Thymus (tissue), 14 donors: ENCODE data around the gene RTCB. TPM values are rescaled to one million over a fixed set of nuclear protein-coding genes. Genes with fewer than 3 reads are reported as not detected.

Experiments used
- DNase-seq, 9 donors: peaks; one replicate each; pipeline ENCODE4 v3.0.0-alpha.2; 2013; ENCODE audit warnings: low spot score in 9 of 9, low read depth in 6 of 9, missing footprints in 1 of 9
- H3K27ac ChIP-seq, 2 donors: one replicate each; pipeline ENCODE4 v1.5.1; 2013; ENCODE audit warnings: control low read depth in 1 of 2, low read depth in 1 of 2, low read length in 1 of 2, mild to moderate bottlenecking in 1 of 2, moderate library complexity in 1 of 2
- H3K27me3 ChIP-seq, 2 donors: one replicate each; pipeline ENCODE4 v1.5.1; 2013; ENCODE audit warnings: low read length in 1 of 2; ENCODE audit not compliant: control insufficient read depth in 2 of 2, insufficient read depth in 1 of 2
- H3K36me3 ChIP-seq, 2 donors: one replicate each; pipeline ENCODE4 v1.5.1; 2013; ENCODE audit warnings: low read length in 1 of 2, mild to moderate bottlenecking in 1 of 2, moderate library complexity in 1 of 2; ENCODE audit not compliant: control insufficient read depth in 2 of 2, insufficient read depth in 2 of 2
- H3K4me1 ChIP-seq, 2 donors: one replicate each; pipeline ENCODE4 v1.5.1; 2013; ENCODE audit warnings: low read length in 2 of 2; ENCODE audit not compliant: control insufficient read depth in 2 of 2, insufficient read depth in 2 of 2
- H3K4me3 ChIP-seq, 2 donors: one replicate each; pipeline ENCODE4 v1.5.1; 2013; ENCODE audit warnings: low read length in 2 of 2, control low read depth in 1 of 2, mild to moderate bottlenecking in 1 of 2
- H3K9me3 ChIP-seq, 2 donors: one replicate each; pipeline ENCODE4 v1.5.1; 2013; ENCODE audit warnings: low read length in 1 of 2, mild to moderate bottlenecking in 1 of 2; ENCODE audit not compliant: control insufficient read depth in 2 of 2, insufficient read depth in 1 of 2
- WGBS: extraction: QIAGEN DNeasy Blood & Tissue Kit; methylation state at CpG from one replicate; pipeline ENCODE4 v1.1.7; 2013; 5-methylcytosine and 5-hydroxymethylcytosine counted together
- long read RNA-seq, 10 donors: transcript quantifications; one replicate each; lab custom pipeline, GENCODE V29; 2026
- polyA plus RNA-seq: library from polyadenylated mRNA; stranded (reverse); fragments of 200-250 nt; gene quantifications from one replicate; pipeline ENCODE4 v1.2.3, GENCODE V29; 2013
- total RNA-seq: library from RNA; stranded (reverse); fragments of 120-200 nt; gene quantifications from one replicate; pipeline ENCODE4 v1.2.4, GENCODE V29; 2013
- donor health status: healthy.

Gene RTCB
- total RNA-seq (114 TPM), polyA plus RNA-seq (39.9 TPM)
- long read RNA-seq, donor 1, transcript RTCB-201 (12 exons, 2,027 nt): major isoform, 12 of 12 reads
- long read RNA-seq, donor 1, partial matches to known transcripts: 0 of 12 reads
- long read RNA-seq, donor 1, other reads (novel, unspliced or antisense): 0 of 12 reads
- long read RNA-seq, donor 2, transcript RTCB-205 (5 exons, 767 nt): minor isoform, 11 of 116 reads
- long read RNA-seq, donor 2, transcript RTCB-201 (12 exons, 2,027 nt): major isoform, 80 of 116 reads
- long read RNA-seq, donor 2, partial matches to known transcripts: 25 of 116 reads
- long read RNA-seq, donor 2, other reads (novel, unspliced or antisense): 0 of 116 reads
- long read RNA-seq, donor 3, transcript RTCB-205 (5 exons, 767 nt): minor isoform, 8 of 86 reads
- long read RNA-seq, donor 3, transcript RTCB-201 (12 exons, 2,027 nt): major isoform, 61 of 86 reads
- long read RNA-seq, donor 3, partial matches to known transcripts: 17 of 86 reads
- long read RNA-seq, donor 3, other reads (novel, unspliced or antisense): 0 of 86 reads
- long read RNA-seq, donor 4, transcript RTCB-201 (12 exons, 2,027 nt): major isoform, 19 of 29 reads
- long read RNA-seq, donor 4, partial matches to known transcripts: 7 of 29 reads
- long read RNA-seq, donor 4, other reads (novel, unspliced or antisense): 0 of 29 reads
- long read RNA-seq, donor 5, transcript RTCB-205 (5 exons, 767 nt): minor isoform, 5 of 79 reads
- long read RNA-seq, donor 5, transcript RTCB-201 (12 exons, 2,027 nt): major isoform, 59 of 79 reads
- long read RNA-seq, donor 5, partial matches to known transcripts: 13 of 79 reads
- long read RNA-seq, donor 5, other reads (novel, unspliced or antisense): 0 of 79 reads
- long read RNA-seq, donor 6, transcript RTCB-205 (5 exons, 767 nt): minor isoform, 6 of 65 reads
- long read RNA-seq, donor 6, transcript RTCB-201 (12 exons, 2,027 nt): major isoform, 53 of 65 reads
- long read RNA-seq, donor 6, partial matches to known transcripts: 5 of 65 reads
- long read RNA-seq, donor 6, other reads (novel, unspliced or antisense): 0 of 65 reads
- long read RNA-seq, donor 7, transcript RTCB-201 (12 exons, 2,027 nt): major isoform, 30 of 34 reads
- long read RNA-seq, donor 7, partial matches to known transcripts: 0 of 34 reads
- long read RNA-seq, donor 7, other reads (novel, unspliced or antisense): 0 of 34 reads
- long read RNA-seq, donor 8, transcript RTCB-201 (12 exons, 2,027 nt): major isoform, 9 of 10 reads
- long read RNA-seq, donor 8, partial matches to known transcripts: 0 of 10 reads
- long read RNA-seq, donor 8, other reads (novel, unspliced or antisense): 0 of 10 reads
- long read RNA-seq, donor 9, transcript RTCB-201 (12 exons, 2,027 nt): major isoform, 19 of 19 reads
- long read RNA-seq, donor 9, partial matches to known transcripts: 0 of 19 reads
- long read RNA-seq, donor 9, other reads (novel, unspliced or antisense): 0 of 19 reads
- long read RNA-seq, donor 10, transcript RTCB-201 (12 exons, 2,027 nt): major isoform, 25 of 29 reads
- long read RNA-seq, donor 10, partial matches to known transcripts: 0 of 29 reads
- long read RNA-seq, donor 10, other reads (novel, unspliced or antisense): 0 of 29 reads

DNA sequence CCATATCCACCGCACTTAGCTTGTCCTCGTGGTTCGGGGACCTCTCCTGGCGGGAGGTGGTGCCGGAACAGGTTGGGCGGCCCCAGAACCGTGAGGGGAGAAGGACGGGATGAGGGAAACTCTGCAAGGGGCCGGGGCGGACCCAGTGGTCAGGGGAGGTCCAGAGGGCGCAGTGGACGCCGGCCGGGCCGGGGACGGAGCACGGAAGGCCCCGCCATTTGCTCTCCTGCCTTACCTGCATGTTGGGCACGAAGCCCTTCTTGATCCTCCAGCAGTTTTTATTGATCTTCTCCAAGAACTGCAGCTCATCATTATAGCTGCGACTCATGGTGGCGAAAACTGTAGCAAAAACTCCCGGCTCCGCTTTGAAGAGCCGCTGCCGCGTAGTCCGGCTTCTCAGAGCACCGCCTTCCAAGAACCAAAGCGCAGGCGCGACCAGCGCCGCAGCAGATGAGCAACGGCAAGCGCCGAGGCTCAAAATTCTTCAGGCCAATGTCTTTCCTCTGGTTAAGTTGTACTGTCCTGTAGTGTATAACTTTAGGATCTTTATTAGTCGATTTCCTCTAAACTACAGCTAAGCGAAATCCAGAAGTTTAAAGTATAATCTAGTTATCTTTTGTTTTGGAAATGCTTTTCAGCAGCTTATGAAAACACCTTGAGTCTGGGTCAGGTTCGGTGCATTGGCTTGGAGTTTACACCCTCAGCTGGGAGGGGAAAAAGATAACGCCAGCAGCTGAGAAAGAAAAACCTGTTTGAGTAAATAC is at the start of gene RTCB:
TSS of gene RTCB (minus strand) at position 419 of the 764 bp plus-strand sequence. CDS start at position 328, 91 bp downstream.
- no peaks in the 10 kb centered on the region for H3K27me3 ChIP-seq
- WGBS: 4% methylated on average over 40 of the region's 40 CpGs
- peak; percentile 86 to 98 (median 94) for DNase-seq
- peak within 1 kb of the TSS; percentile 12 to 55 for H3K27ac ChIP-seq
- H3K36me3 ChIP-seq: peaks cover 0 to 14% of the 10 kb centered on the region in 2 donors
- peaks cover 11 to 13% of the 10 kb centered on the region in 2 donors for H3K4me1 ChIP-seq
- H3K9me3 ChIP-seq: no peaks in the 10 kb centered on the region
- H3K4me3 ChIP-seq: peak within 1 kb of the TSS; percentile 93 to 96

GRCh38 chr22:32457031-32457430 is 45.0 kb upstream of the RTCB start:
- WGBS: 96% methylated on average over 4 of the region's 4 CpGs
- Histone ChIP-seq H3K4me1 (no peaks in the 10 kb centered on the region), H3K4me3 (no peak overlapping the region), H3K36me3 (no peaks in the 10 kb centered on the region), H3K9me3 (no peaks in the 10 kb centered on the region), H3K27me3 (peaks cover 0 to 3% of the 10 kb centered on the region in 2 donors), H3K27ac (no peak overlapping the region)
- no peak for DNase-seq

DNA sequence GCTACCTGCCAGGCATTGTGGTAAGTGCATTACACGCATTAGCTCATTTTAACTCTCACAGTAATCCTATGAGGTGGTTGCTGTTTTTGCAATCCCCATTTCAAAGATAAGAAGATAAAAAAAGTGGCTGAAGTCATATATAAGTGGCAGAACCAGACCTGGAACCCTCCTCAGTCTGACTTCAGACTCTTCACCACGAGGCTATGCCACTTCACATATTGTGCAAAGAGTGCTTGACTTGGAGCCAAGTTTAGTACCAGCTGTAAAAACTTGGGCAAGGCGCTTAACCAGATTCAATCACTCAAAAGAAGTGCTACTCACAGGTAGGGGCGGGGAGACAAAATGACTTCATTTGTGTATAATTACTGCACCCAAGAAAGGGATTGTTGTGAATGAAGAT is 36.9 kb upstream of the RTCB start:
- H3K4me1 ChIP-seq: no peaks in the 10 kb centered on the region
- H3K9me3 ChIP-seq: no peaks in the 10 kb centered on the region
- no peaks in the 10 kb centered on the region for H3K36me3 ChIP-seq
- 79% methylated on average over 4 of the region's 4 CpGs for WGBS
- no peak overlapping the region for H3K27ac ChIP-seq
- DNase-seq: no peak
- no peaks in the 10 kb centered on the region for H3K27me3 ChIP-seq
- no peak overlapping the region for H3K4me3 ChIP-seq

DNA sequence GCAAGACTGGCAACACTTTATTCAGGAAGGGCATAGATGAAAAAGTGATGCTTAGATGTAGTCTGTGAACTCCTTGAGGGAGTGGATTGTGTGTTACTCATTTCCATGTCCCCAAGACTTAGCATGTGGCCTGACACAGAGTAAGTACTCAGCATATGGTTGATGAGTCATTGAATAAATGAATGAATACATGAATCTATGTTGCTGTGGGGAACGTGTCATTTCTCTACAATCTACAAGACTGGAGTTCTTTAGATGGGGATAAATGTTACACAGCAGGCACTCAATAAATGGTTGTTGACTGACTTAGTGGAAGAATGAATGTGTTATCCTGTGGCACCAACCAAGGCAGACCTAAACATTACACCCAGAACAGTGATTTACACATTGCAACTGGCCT is 34.3 kb upstream of the RTCB start:
- no peaks in the 10 kb centered on the region for H3K9me3 ChIP-seq
- no peak overlapping the region for H3K27ac ChIP-seq
- H3K4me3 ChIP-seq: no peak overlapping the region
- no peak for DNase-seq
- H3K27me3 ChIP-seq: no peaks in the 10 kb centered on the region
- WGBS: 78% methylated on average over 1 of the region's 1 CpG
- no peaks in the 10 kb centered on the region for H3K4me1 ChIP-seq
- H3K36me3 ChIP-seq: no peaks in the 10 kb centered on the region

GRCh38 chr22:32444068-32444467 is 32.0 kb upstream of the RTCB start:
- Histone ChIP-seq H3K9me3 (no peaks in the 10 kb centered on the region), H3K4me1 (no peaks in the 10 kb centered on the region), H3K27me3 (no peaks in the 10 kb centered on the region), H3K27ac (no peak overlapping the region), H3K36me3 (no peaks in the 10 kb centered on the region), H3K4me3 (no peak overlapping the region)
- DNase-seq: peak in 1 of 9 donors; percentile 8
- 61% methylated on average over 6 of the region's 6 CpGs for WGBS

DNA sequence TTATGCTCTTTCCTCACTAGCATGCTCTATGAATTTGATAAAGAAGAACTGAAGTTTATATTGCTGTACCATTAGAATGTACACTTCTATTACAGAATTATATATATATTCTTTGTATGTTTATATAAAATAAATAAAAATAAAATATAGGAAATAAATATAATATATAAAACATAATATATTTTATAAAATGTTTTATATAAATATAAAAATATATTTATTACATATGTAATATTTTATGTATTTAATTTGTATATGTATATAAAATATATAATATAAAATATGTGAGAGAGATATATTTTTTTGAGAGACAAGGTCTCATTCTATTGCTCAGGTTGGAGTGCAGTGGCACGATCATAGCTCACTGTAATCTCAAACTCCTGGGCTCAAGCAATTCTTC is 18.3 kb upstream of the RTCB start:
- no peak overlapping the region for H3K4me3 ChIP-seq
- 90% methylated on average over 1 of the region's 1 CpG for WGBS
- no peak overlapping the region for H3K27ac ChIP-seq
- H3K36me3 ChIP-seq: no peaks in the 10 kb centered on the region
- no peaks in the 10 kb centered on the region for H3K4me1 ChIP-seq
- DNase-seq: no peak
- H3K27me3 ChIP-seq: peaks cover 0 to 5% of the 10 kb centered on the region in 2 donors
- no peaks in the 10 kb centered on the region for H3K9me3 ChIP-seq

GRCh38 chr22:32426881-32427280 is 14.8 kb upstream of the RTCB start:
- Histone ChIP-seq H3K27me3 (peaks cover 0 to 6% of the 10 kb centered on the region in 2 donors), H3K9me3 (no peaks in the 10 kb centered on the region), H3K27ac (no peak overlapping the region), H3K36me3 (no peaks in the 10 kb centered on the region), H3K4me3 (no peak overlapping the region), H3K4me1 (no peaks in the 10 kb centered on the region)
- 93% methylated on average over 4 of the region's 4 CpGs for WGBS
- DNase-seq: no peak

DNA sequence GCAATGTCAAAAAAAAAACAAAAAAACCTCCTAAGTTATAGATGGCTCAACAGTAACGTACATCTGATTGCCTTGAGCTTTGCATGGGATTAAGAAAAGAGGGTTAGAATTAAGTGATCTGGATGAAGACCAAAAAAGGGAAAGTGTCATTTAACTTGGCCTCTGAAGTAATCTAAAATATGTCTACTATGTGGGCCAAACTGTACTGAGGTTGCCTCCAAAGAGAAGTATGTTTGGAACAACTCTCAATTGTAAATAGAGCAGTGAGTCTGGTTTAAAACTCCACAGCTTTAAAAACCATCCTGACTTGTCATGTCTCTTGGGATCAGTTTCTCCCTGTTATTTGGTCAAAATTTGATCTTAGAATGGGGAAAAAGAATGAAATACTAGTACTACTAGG is 11.6 kb upstream of the RTCB start:
- DNase-seq: no peak
- 89% methylated on average over 1 of the region's 1 CpG for whole genome bisulfite sequencing
- H3K27me3 ChIP-seq: peaks cover 0 to 9% of the 10 kb centered on the region in 2 donors
- H3K4me1 ChIP-seq: no peaks in the 10 kb centered on the region
- H3K36me3 ChIP-seq: no peaks in the 10 kb centered on the region
- no peak overlapping the region for H3K4me3 ChIP-seq
- H3K27ac ChIP-seq: no peak overlapping the region
- no peaks in the 10 kb centered on the region for H3K9me3 ChIP-seq
